K562 (cell line): ENCODE measurements around the gene ZNF484. TPM values are rescaled to one million over a fixed set of nuclear protein-coding genes. Genes with fewer than 3 reads are reported as not detected.

Source experiments
- BRD4 ChIP-seq: fragments of 200-600 bp; sonication (generic); IDR thresholded peaks from 2 replicates; pipeline ENCODE4 v1.6.1; 2017; ENCODE audit warnings: inconsistent platforms
- CBFA2T3 ChIP-seq: fragments of 450-650 bp; IDR thresholded peaks from 2 replicates; pipeline ENCODE4 v1.6.1; 2017
- CCNT2 ChIP-seq: IDR thresholded peaks from 2 replicates; pipeline ENCODE4 v1.6.1; 2011; ENCODE audit warnings: borderline replicate concordance, low read depth, mild to moderate bottlenecking, moderate library complexity, mixed read lengths, low read length; ENCODE audit not compliant: insufficient read length; ENCODE audit errors: extremely low read depth
- CREM ChIP-seq: IDR thresholded peaks from 2 replicates; pipeline ENCODE4 v1.6.1; 2014; ENCODE audit warnings: antibody characterized with exemption, low read depth
- CSDE1 ChIP-seq, 2 experiments: fragments of 450-650 bp; IDR thresholded peaks; 2 replicates each; pipeline ENCODE4 v1.6.1; 2016; ENCODE audit warnings: mild to moderate bottlenecking in 1 of 2
- FOSL1 ChIP-seq: fragments of 200-800 bp; sonication (Bioruptor generic); conservative IDR thresholded peaks from 2 replicates; pipeline ENCODE4 v1.6.1; 2016; ENCODE audit warnings: missing genetic modification characterization, missing compliant biosample characterization
- GATAD2A ChIP-seq: fragments of 450-650 bp; IDR thresholded peaks from 2 replicates; pipeline ENCODE4 v1.6.1; 2017
- HIVEP1 ChIP-seq: fragments of 250-450 bp; sonication (Bioruptor Pico); IDR thresholded peaks from 2 replicates; pipeline ENCODE4 v1.4.0; 2020; ENCODE audit warnings: mild to moderate bottlenecking
- HMG20A ChIP-seq: fragments of 450-650 bp; formaldehyde crosslinking; conservative IDR thresholded peaks from 2 replicates; pipeline ENCODE4 v1.4.0; 2020; ENCODE audit warnings: mild to moderate bottlenecking, mixed read lengths
- HSF4 ChIP-seq: fragments of 250-450 bp; sonication (Bioruptor Pico); IDR thresholded peaks from 2 replicates; pipeline ENCODE4 v2.1.2; 2022; ENCODE audit warnings: mild to moderate bottlenecking, moderate library complexity, borderline replicate concordance
- JUN ChIP-seq, 2 experiments: sonication (generic) in 1 of 2; formaldehyde crosslinking in 1 of 2; IDR thresholded peaks; 2 replicates each; pipeline versions ENCODE4 v1.6.1 to v1.8.0; 2012 to 2022; ENCODE audit warnings: borderline replicate concordance in 2 of 2, mild to moderate bottlenecking in 2 of 2, improper control_type of control experiment in 1 of 2, low read depth in 1 of 2, low read length in 1 of 2, missing genetic modification reagents in 1 of 2
- KDM2B ChIP-seq: fragments of 250-450 bp; sonication (Bioruptor Pico); IDR thresholded peaks from 2 replicates; pipeline ENCODE4 v1.8.0; 2021; ENCODE audit warnings: mild to moderate bottlenecking, moderate library complexity
- NCOR1 ChIP-seq: fragments of 450-650 bp; IDR thresholded peaks from 2 replicates; pipeline ENCODE4 v1.6.1; 2016; ENCODE audit warnings: mild to moderate bottlenecking, moderate library complexity
- NR2C1 ChIP-seq, 2 experiments: fragments of 450-650 bp; IDR thresholded peaks; 2 replicates each; pipeline ENCODE4 v1.6.1; 2017; ENCODE audit warnings: mild to moderate bottlenecking in 2 of 2, antibody characterized with exemption in 1 of 2, inconsistent platforms in 1 of 2, missing compliant biosample characterization in 1 of 2, missing genetic modification characterization in 1 of 2
- NR3C1 ChIP-seq: sonication (generic); formaldehyde crosslinking; IDR thresholded peaks from 2 replicates; pipeline ENCODE4 v1.8.1; 2022; ENCODE audit warnings: missing genetic modification reagents
- NRF1 ChIP-seq, 2 experiments: fragments of 450-650 bp; IDR thresholded peaks in 1 of 2; conservative IDR thresholded peaks in 1 of 2; 2 replicates each; pipeline ENCODE4 v1.6.1; 2014; ENCODE audit warnings: mild to moderate bottlenecking in 2 of 2
- PHF8 ChIP-seq: fragments of 200-600 bp; sonication (generic); IDR thresholded peaks from 2 replicates; pipeline ENCODE4 v1.6.1; 2012; ENCODE audit warnings: mixed run types, mild to moderate bottlenecking, inconsistent platforms, low read length, moderate library complexity, borderline replicate concordance
- TAF9B ChIP-seq: fragments of 450-650 bp; IDR thresholded peaks from 2 replicates; pipeline ENCODE4 v1.6.1; 2018; ENCODE audit warnings: mild to moderate bottlenecking; ENCODE audit not compliant: partially characterized antibody
- TEAD4 ChIP-seq, 2 experiments: sonication (generic) in 1 of 2; formaldehyde crosslinking in 1 of 2; IDR thresholded peaks; 2 replicates each; pipeline versions ENCODE4 v1.6.1 to v1.8.0; 2012 to 2022; ENCODE audit warnings: borderline replicate concordance in 1 of 2, inconsistent platforms in 1 of 2, low read length in 1 of 2, mild to moderate bottlenecking in 1 of 2, missing genetic modification reagents in 1 of 2
- TFAP4 ChIP-seq: sonication (generic); formaldehyde crosslinking; IDR thresholded peaks from 2 replicates; pipeline ENCODE4 v1.8.0; 2022; ENCODE audit warnings: missing genetic modification reagents, mild to moderate bottlenecking, moderate library complexity, borderline replicate concordance
- ZNF121 ChIP-seq: sonication (generic); formaldehyde crosslinking; conservative IDR thresholded peaks from 2 replicates; pipeline ENCODE4 v1.8.0; 2022; ENCODE audit warnings: missing genetic modification reagents
- ZNF239 ChIP-seq: fragments of 250-450 bp; sonication (Bioruptor Pico); IDR thresholded peaks from 2 replicates; pipeline ENCODE4 v1.4.0; 2020; ENCODE audit warnings: mild to moderate bottlenecking
- ZNF316 ChIP-seq: fragments of 450-650 bp; IDR thresholded peaks from 2 replicates; pipeline ENCODE4 v1.6.1; 2016
- ZNF408 ChIP-seq: fragments of 250-450 bp; sonication (Bioruptor Pico); IDR thresholded peaks from 2 replicates; pipeline ENCODE4 v1.4.0; 2020; ENCODE audit warnings: low read depth, mild to moderate bottlenecking, moderate library complexity
- polyA plus RNA-seq, 8 experiments: library from polyadenylated mRNA; depleted of rRNA in 4 of 8; stranded (reverse) in 5 of 8; unstranded in 3 of 8; fragments of >200 nt; fragmentation: Nextera tagmentation in 2 of 8; fragmentation: Illumina TruSeq in 1 of 8; extraction: Ambion mirVana in 2 of 8; extraction: Trizol in 1 of 8; gene quantifications; 2 replicates each; pipeline versions ENCODE4 v1.2.1 to v1.2.3, GENCODE V29; 2011 to 2014; ENCODE audit warnings: inconsistent platforms in 1 of 8, missing spikeins in 1 of 8
- total RNA-seq, 7 experiments: library from RNA; depleted of rRNA in 6 of 7; stranded (reverse); fragments of >200 nt in 6 of 7; fragmentation: Illumina TruSeq in 2 of 7; extraction: Trizol in 2 of 7; gene quantifications; 2 replicates each; pipeline versions ENCODE4 v1.2.1 to v1.2.3, GENCODE V29; 2011 to 2021; ENCODE audit warnings: low replicate concordance in 1 of 7
- TF ChIP-seq, protein P1 (sequence below): sonication (generic); IDR thresholded peaks from 2 replicates; pipeline ENCODE4 v1.6.1; 2016
- TF ChIP-seq, protein P2 (sequence below): fragments of 450-650 bp; IDR thresholded peaks from 2 replicates; pipeline ENCODE4 v1.6.1; 2017; ENCODE audit warnings: mild to moderate bottlenecking, moderate library complexity

The ZNF484 gene
- total and polyA plus RNA-seq, 9 of the 15 experiments (the other 6 are each of a cell fraction or from before 2014, with no cell fraction given) = 1.1 to 5.8 (median 2.5) TPM

GRCh38 chr9:92877531-92878430 lies at the start of gene ZNF484 (continued):
- TF ChIP-seq, protein P1, sequence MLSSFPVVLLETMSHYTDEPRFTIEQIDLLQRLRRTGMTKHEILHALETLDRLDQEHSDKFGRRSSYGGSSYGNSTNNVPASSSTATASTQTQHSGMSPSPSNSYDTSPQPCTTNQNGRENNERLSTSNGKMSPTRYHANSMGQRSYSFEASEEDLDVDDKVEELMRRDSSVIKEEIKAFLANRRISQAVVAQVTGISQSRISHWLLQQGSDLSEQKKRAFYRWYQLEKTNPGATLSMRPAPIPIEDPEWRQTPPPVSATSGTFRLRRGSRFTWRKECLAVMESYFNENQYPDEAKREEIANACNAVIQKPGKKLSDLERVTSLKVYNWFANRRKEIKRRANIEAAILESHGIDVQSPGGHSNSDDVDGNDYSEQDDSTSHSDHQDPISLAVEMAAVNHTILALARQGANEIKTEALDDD = no peak
- TF ChIP-seq NR3C1 (CRISPR knock-in tag) (no peak), NCOR1 (no peak), TEAD4 (IDR thresholded peaks at IDR 0.05; ENCODE audit: low read length) (no peak), TEAD4 (CRISPR knock-in tag; IDR thresholded peaks at IDR 0.05; ENCODE audit: borderline replicate concordance) (no peak), ZNF316 (peak; percentile 98), TFAP4 (CRISPR knock-in tag) (peak; percentile 63; the same call in 1 of the 2 replicates), ZNF121 (CRISPR knock-in tag) (no peak), ZNF239 (peak; percentile 38; the same call in 1 of the 2 replicates), NR2C1 (IDR thresholded peaks at IDR 0.05) (peak; percentile 96), NR2C1 (tag; IDR thresholded peaks at IDR 0.05) (peak; percentile 98), HMG20A (CRISPR knock-in tag) (no peak), NRF1 (conservative IDR thresholded peaks at IDR 0.05 in 1 of 2, IDR thresholded peaks at IDR 0.05 in 1 of 2) (peak; percentile 94 to 96), BRD4 (no peak), TAF9B (peak; percentile 52), HIVEP1 (CRISPR knock-in tag) (no peak), CSDE1 (IDR thresholded peaks at IDR 0.05) (peak in 1 of 2 experiments; percentile 98; a peak in 2 of 4 replicates), PHF8 (peak; percentile 87), HSF4 (CRISPR knock-in tag) (no peak), KDM2B (CRISPR knock-in tag) (no peak), CBFA2T3 (no peak), CREM (peak; percentile 88), FOSL1 (tag) (peak; percentile 34; the same call in 1 of the 2 replicates), JUN (IDR thresholded peaks at IDR 0.05; ENCODE audit: borderline replicate concordance, low read depth, low read length) (no peak; the same call in 1 of the 2 replicates), JUN (CRISPR knock-in tag; IDR thresholded peaks at IDR 0.05; ENCODE audit: borderline replicate concordance) (no peak), ZNF408 (no peak), CCNT2 (no peak), GATAD2A (peak; percentile 83)
- TF ChIP-seq, protein P2, sequence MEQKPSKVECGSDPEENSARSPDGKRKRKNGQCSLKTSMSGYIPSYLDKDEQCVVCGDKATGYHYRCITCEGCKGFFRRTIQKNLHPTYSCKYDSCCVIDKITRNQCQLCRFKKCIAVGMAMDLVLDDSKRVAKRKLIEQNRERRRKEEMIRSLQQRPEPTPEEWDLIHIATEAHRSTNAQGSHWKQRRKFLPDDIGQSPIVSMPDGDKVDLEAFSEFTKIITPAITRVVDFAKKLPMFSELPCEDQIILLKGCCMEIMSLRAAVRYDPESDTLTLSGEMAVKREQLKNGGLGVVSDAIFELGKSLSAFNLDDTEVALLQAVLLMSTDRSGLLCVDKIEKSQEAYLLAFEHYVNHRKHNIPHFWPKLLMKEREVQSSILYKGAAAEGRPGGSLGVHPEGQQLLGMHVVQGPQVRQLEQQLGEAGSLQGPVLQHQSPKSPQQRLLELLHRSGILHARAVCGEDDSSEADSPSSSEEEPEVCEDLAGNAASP = no peak
